Kidney (tissue), 14 donors: ENCODE results near the gene ZNF516. TPM values are rescaled to one million over a fixed set of nuclear protein-coding genes. Genes with fewer than 3 reads are reported as not detected.

Experiments used
- DNase-seq, 5 donors: peaks; one replicate each; pipeline ENCODE4 v3.0.0-alpha.2; 2013 to 2020
- FAIRE-seq: peaks from 2 replicates; lab custom pipeline; 2012; peaks lifted over from hg19 to GRCh38; lab: Jason Lieb, UNC
- H3K27ac ChIP-seq, 2 donors: one replicate each; pipeline ENCODE4 v1.7.0; 2013; ENCODE audit warnings: low read depth in 2 of 2, low read length in 2 of 2, inconsistent platforms in 1 of 2
- H3K27me3 ChIP-seq: one replicate; pipeline ENCODE4 v1.7.1; 2013; ENCODE audit warnings: low read length, inconsistent platforms; ENCODE audit not compliant: control insufficient read depth, insufficient read depth
- H3K36me3 ChIP-seq, 3 donors: one replicate each; pipeline versions ENCODE4 v1.7.0 to v1.7.1; 2013; ENCODE audit warnings: low read length in 3 of 3, control low read depth in 1 of 3, inconsistent platforms in 1 of 3; ENCODE audit not compliant: insufficient read depth in 3 of 3, control insufficient read depth in 2 of 3
- H3K4me1 ChIP-seq, 3 donors: one replicate each; pipeline versions ENCODE4 v1.7.0 to v1.7.1; 2013; ENCODE audit warnings: low read length in 3 of 3, inconsistent platforms in 1 of 3, low read depth in 1 of 3; ENCODE audit not compliant: control insufficient read depth in 2 of 3, insufficient read depth in 2 of 3
- H3K4me3 ChIP-seq, 3 donors: one replicate each; pipeline versions ENCODE4 v1.7.0 to v1.8.1; 2013; ENCODE audit warnings: low read length in 3 of 3, control low read depth in 1 of 3, inconsistent platforms in 1 of 3
- H3K9ac ChIP-seq, 3 donors: one replicate each; pipeline versions ENCODE4 v1.7.0 to v1.7.1; 2013; ENCODE audit warnings: low read length in 3 of 3, control low read depth in 1 of 3, inconsistent platforms in 1 of 3
- H3K9me3 ChIP-seq, 3 donors: one replicate each; pipeline versions ENCODE4 v1.7.0 to v1.7.1; 2013; ENCODE audit warnings: low read length in 3 of 3, control low read depth in 1 of 3, inconsistent platforms in 1 of 3; ENCODE audit not compliant: control insufficient read depth in 2 of 3, insufficient read depth in 1 of 3
- CTCF ChIP-seq: IDR thresholded peaks from 3 replicates; pipeline ENCODE4 v1.5.1; 2012; ENCODE audit warnings: mild to moderate bottlenecking, moderate library complexity, borderline replicate concordance; ENCODE audit not compliant: insufficient read depth; ENCODE audit errors: extremely low read depth
- intact Hi-C: fragments of 100-400 bp; cut with DNase I; formaldehyde crosslinking; loops from one replicate; pipeline ENCODE4 v1.11.1; 2022
- polyA plus RNA-seq: library from polyadenylated mRNA; stranded (reverse); fragments of 350-450 nt; fragmentation: Illumina TruSeq; extraction: RNeasy Lipid Tissue Mini Kit (QIAGEN cat#74804); gene quantifications from one replicate; pipeline ENCODE4 v1.2.3, GENCODE V29; 2014; ENCODE audit warnings: low read depth, low replicate concordance; ENCODE audit not compliant: insufficient read depth
- total RNA-seq: library from RNA; stranded (reverse); fragmentation: NEBNext Ultra II Directional; extraction: Animal tissue kit (Norgen Biotek cat#: 25700); gene quantifications from one replicate; pipeline ENCODE4 v1.2.1, GENCODE V29; 2021
- donor health status: control.
- donor health status: control.
- donor health status: control.
- donor health status: control.
- donor health status: control.
- donor health status: DM: yes; HTN: yes; CAD: no.
- donor health status: Normal renal cell carcinoma (clear cell type).

Gene ZNF516
- total and polyA plus RNA-seq, 2 donors from 2014 or later = 6.7 to 28.7 TPM

GRCh38 chr18:76350134-76351025 lies 144.7 kb downstream of the ZNF516 start:
- DNase-seq = peak in 1 of 5 donors; percentile 75
- intact Hi-C loops = no loop called here
- Histone ChIP-seq H3K4me1 (peaks cover 0 to 11% (median 0%) of the 10 kb centered on the region in 3 donors), H3K36me3 (peaks cover 0 to under 1% (median 0%) of the 10 kb centered on the region in 3 donors), H3K4me3 (no peak overlapping the region), H3K27me3 (no peaks in the 10 kb centered on the region), H3K9ac (no peak overlapping the region), H3K27ac (no peak overlapping the region), H3K9me3 (no peaks in the 10 kb centered on the region)
- TF ChIP-seq CTCF = no peak
- FAIRE-seq = no peak

- Histone ChIP-seq H3K4me1 (peaks cover 0 to 11% (median 0%) of the 10 kb centered on the region in 3 donors), H3K9ac (no peak overlapping the region), H3K9me3 (no peaks in the 10 kb centered on the region), H3K27ac (no peak overlapping the region), H3K27me3 (no peaks in the 10 kb centered on the region), H3K36me3 (no peaks in the 10 kb centered on the region), H3K4me3 (peak overlapping the region in 2 of 3 donors; percentile 4 to 29)
- FAIRE-seq (no peak), DNase-seq (peak in 4 of 5 donors; percentile 79 to 92 (median 84))
- intact Hi-C loops = no loop called here
- peak; percentile 86 for TF ChIP-seq CTCF
Observed at GRCh38 chr18:76349067-76349715, 145.9 kb downstream of the ZNF516 start.

GRCh38 chr18:76348267-76349066 lies 146.6 kb downstream of the ZNF516 start:
- no peak for TF ChIP-seq CTCF
- Histone ChIP-seq H3K9me3 (peaks cover 0 to 3% (median 0%) of the 10 kb centered on the region in 3 donors), H3K36me3 (peaks cover 0 to 3% (median 0%) of the 10 kb centered on the region in 3 donors), H3K27me3 (no peaks in the 10 kb centered on the region), H3K27ac (no peak overlapping the region), H3K4me3 (peak overlapping the region in 1 of 3 donors; percentile 29), H3K9ac (no peak overlapping the region), H3K4me1 (peaks cover 0 to 11% (median 0%) of the 10 kb centered on the region in 3 donors)
- FAIRE-seq (no peak), DNase-seq (peak; percentile 51 to 75 (median 57))
- intact Hi-C loops = no loop called here
